ENCODE data around the gene UCP2.

UCP2 gene

DNA sequence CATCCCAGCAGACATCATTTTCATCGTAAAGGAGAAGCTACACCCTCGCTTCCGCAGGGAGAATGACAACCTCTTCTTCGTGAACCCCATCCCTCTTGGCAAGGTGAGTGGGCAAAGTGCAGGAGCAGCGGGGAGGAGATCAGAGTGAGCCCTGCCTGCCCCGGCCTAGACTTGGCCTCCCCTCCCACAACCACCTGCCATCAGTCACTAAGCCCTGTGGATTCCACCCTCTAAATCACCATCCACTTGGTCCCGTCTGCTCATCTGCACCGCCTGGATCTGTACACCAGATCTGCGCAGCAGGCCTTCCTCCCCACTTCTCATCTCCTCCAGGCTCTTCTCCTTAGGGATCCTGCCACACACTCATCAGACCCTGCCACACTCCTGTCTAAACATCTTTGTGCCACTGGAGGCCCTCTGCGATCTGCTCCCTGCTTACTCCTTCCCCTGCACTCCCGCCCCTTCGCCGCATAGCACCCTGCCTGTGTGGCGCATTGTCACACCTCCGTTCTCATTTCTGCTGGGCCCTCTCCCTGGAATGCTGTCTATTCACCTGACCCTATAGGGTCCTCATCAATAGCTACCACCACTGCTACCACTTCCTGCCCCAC, 14.2 kb downstream of the UCP2 start:
- DNase-seq = no peak

GRCh38 chr11:73965764-73966121, 16.9 kb downstream of the UCP2 start:
- DNase-seq = no peak

GRCh38 chr11:73965076-73965763, 17.4 kb downstream of the UCP2 start:
- DNase-seq = no peak

DNA sequence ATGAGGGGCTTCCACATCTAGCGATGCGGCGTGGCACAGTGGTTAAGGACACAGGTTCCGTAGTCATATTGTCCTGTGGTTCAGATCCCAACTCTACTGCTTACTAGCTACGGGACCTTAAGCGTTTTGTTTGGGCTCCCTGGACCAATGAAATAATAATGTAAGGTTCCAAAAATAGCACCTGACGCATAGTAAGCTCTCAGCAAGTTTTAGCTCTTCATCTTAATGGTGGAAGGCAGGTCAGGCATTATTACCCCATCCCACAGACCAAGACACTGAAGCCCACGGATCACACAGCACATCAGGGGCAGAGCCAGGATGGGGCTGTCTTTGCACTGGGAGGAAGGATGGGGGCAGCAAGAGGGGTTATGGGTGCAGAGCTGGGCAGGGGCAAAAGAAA, 18.8 kb downstream of the UCP2 start:
- no peak for DNase-seq

GRCh38 chr11:73962101-73962705, 20.4 kb downstream of the UCP2 start:
- no peak for DNase-seq

DNA sequence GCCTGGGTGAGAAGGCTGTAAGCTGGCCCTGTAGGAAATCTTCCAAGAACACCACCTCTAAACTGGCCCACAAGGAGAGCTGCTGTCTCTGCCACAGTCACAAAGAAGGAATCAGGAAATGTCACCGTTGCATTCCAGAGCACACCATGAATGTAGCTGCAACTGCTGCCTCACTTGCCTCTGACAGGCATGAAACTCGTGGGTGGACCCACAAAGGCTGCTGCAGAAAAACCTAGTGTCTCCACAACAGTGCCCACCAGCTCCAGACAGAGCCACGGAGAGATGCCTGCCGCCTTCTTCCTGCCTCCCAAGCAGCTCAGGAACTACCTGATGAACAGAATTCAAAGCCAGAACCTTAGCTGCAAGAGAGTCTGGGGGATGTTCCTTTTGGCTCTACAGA, 21.3 kb downstream of the UCP2 start:
- no peak for DNase-seq

GRCh38 chr11:73958521-73959141, 24.0 kb downstream of the UCP2 start:
- no peak for DNase-seq

GRCh38 chr11:73957654-73958361, 24.8 kb downstream of the UCP2 start:
- DNase-seq = no peak

- DNase-seq = no peak
These were observed 25.6 kb downstream of the UCP2 start for GRCh38 chr11:73956876-73957653.

DNA sequence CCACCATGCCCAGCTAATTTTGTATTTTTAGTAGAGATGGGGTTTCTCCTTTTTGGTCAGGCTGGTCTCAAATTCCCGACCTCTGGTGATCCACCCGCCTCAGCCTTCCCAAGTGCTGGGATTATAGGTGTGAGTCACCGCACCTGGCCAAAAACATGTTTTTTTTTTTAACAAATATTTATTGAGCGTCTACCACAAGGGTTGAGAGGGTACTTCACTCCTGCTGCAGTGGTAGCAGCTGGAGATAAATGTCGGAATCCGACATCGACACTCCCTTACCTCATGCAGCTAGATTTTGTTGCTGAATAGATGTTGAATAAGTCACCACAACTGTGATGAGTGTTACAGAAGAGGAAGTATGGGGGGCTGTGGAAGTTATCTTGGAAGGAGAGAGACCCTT, 30.8 kb downstream of the UCP2 start:
- no peak for DNase-seq

- peak; percentile 38 for DNase-seq
These were observed 31.6 kb downstream of the UCP2 start, which contains the start of gene DNAJB13 for GRCh38 chr11:73950869-73951710. TSS of gene DNAJB13 (plus strand) at chr11:73951026. CDS start at chr11:73951070, 44 bp downstream.

- DNase-seq = no peak
These were observed 32.7 kb downstream of the UCP2 start for GRCh38 chr11:73949912-73950311.

- DNase-seq = no peak
These were observed 33.4 kb downstream of the UCP2 start for GRCh38 chr11:73949246-73949645.

- DNase-seq = no peak
These were observed 35.7 kb downstream of the UCP2 start for GRCh38 chr11:73946798-73947458.

DNA sequence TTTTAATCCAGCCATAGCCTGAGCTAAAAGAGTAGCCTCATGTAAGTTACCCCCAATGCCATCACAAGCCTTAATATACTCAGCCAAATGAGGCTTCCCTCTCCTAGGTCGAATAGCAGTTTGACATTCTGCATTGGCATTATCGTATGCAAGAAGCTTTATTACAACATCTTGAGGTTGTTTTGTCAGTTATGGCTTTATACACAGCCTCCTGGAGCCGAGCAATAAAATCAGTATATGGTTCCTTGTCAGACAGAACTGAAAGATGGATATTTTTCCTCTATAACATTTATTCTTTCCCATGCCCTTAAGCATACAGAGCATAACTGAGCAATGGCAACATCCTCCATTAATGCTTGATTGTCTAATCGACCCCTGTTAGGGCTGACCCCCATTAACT, 37.2 kb downstream of the UCP2 start:
- DNase-seq = no peak

- DNase-seq = no peak
These were observed 37.7 kb downstream of the UCP2 start for GRCh38 chr11:73944901-73945300.

DNA sequence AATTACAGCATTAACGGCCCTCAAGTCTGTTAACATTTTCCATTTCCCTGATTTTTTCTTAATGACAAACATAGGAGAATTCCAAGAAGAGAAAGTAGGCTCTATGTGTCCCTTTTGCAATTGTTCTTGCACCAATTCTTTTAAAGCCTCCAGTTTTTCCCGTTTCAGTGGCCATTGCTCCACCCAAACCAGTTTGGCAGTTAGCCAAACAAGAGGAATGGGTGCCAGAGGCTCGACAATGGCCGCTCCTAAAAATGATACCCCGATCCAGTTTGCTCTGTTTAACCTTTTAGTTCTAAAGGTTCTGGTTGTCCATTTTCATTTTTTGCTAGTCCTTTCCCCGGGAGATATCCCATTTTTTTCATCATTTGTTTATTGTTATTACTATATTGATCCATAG, 38.6 kb downstream of the UCP2 start:
- no peak for DNase-seq

DNA sequence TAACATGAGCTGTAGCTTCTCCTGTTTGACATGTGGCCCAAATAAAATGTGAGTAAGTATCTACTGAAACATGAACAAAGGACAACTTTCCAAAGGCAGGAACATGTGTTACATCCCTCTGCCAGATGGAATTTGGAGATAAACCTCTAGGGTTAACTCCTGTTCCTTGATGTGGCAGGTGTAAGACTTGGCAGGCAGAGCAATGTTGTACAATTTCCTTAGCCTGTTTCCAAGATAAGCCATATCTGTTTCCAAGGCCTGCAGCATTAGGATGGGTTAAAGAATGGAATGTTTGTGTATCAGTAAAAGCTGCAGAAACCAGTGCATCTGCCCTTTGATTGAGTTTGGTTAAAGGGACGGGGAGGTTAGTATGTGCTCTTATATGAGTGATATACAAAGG, 40.6 kb downstream of the UCP2 start:
- DNase-seq = no peak

DNA sequence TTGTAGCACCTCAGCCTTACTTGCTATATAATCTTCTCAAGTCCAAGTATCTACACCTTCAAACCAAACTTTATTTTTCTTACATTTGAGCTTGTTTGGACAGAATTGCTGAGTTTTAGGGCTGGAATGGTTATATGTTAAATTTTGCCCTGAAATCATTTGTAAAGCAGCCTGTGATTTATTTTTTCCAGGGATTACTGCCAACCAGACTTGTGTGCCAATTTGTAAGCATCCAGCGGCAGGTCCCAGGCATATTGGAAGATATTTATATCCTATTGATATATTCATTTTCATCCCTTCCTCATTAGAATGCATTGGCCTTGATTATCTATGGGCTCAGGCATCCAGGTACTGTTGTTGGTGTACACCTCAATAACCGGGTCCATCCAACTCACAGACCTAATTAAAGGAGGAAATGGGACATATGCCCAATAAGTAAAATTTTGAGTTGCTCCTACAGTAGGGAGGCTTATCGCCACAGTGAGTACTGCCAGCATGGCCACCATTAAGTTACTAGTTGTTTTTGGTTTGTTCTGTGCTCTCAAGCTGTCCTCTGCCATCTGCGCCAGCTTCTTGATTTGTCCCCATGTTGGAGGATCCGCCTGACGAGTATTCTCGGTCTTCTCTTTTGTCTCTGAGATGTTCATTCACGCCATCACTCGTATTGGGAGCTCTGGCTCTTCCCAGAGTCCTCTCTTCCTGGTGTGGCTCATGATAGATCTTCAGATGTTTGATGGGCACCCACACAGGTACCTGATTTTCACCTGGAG, 41.7 kb downstream of the UCP2 start:
- no peak for DNase-seq

GRCh38 chr11:73939096-73939495, 43.5 kb downstream of the UCP2 start:
- DNase-seq = no peak
